HEK293T (cell line): ENCODE results near the gene CROCC.
"Not testable (repeated sequence)": the region's sequence is repeated elsewhere in the genome, so short reads cannot be mapped to it uniquely, and the experiment has no call there.

Experiments used
- CTCF ChIA-PET: fragments of 350-600 bp; formaldehyde crosslinking; extraction: SDS; loops from one replicate; lab custom pipeline; 2021; ENCODE audit warnings: antibody characterized with exemption, inconsistent platforms; lab: Yijun Ruan, JAX
- POLR2A ChIA-PET: fragments of 350-600 bp; formaldehyde crosslinking; extraction: SDS; loops from one replicate; lab custom pipeline; 2020; ENCODE audit warnings: antibody characterized with exemption, inconsistent platforms; lab: Yijun Ruan, JAX
- DNase-seq: peaks from one replicate; pipeline ENCODE4 v3.0.0; 2012; ENCODE audit warnings: mixed read lengths; ENCODE audit errors: extremely low spot score
- ARNT ChIP-seq: fragments of 450-650 bp; IDR thresholded peaks from 2 replicates; pipeline ENCODE4 v1.6.1; 2017; ENCODE audit warnings: mild to moderate bottlenecking
- BHLHE40 ChIP-seq: fragments of 450-650 bp; IDR thresholded peaks from 2 replicates; pipeline ENCODE4 v1.6.1; 2016; ENCODE audit warnings: mild to moderate bottlenecking, moderate library complexity, borderline replicate concordance
- CTBP1 ChIP-seq: fragments of 450-650 bp; IDR thresholded peaks from 2 replicates; pipeline ENCODE4 v1.6.1; 2016; ENCODE audit warnings: borderline replicate concordance
- ELF4 ChIP-seq: fragments of 450-650 bp; IDR thresholded peaks from 2 replicates; pipeline ENCODE4 v1.6.1; 2017; ENCODE audit warnings: antibody characterized with exemption
- FOXA1 ChIP-seq: fragments of 450-650 bp; IDR thresholded peaks from 2 replicates; pipeline ENCODE4 v1.6.1; 2016; ENCODE audit warnings: mild to moderate bottlenecking
- FOXK2 ChIP-seq: fragments of 450-650 bp; IDR thresholded peaks from 2 replicates; pipeline ENCODE4 v1.6.1; 2016; ENCODE audit warnings: mild to moderate bottlenecking
- FOXM1 ChIP-seq: fragments of 450-650 bp; IDR thresholded peaks from 2 replicates; pipeline ENCODE4 v1.6.1; 2017; ENCODE audit warnings: mild to moderate bottlenecking, borderline replicate concordance
- HDGF ChIP-seq: fragments of 450-650 bp; IDR thresholded peaks from 2 replicates; pipeline ENCODE4 v1.6.1; 2017; ENCODE audit warnings: antibody characterized with exemption, borderline replicate concordance
- L3MBTL2 ChIP-seq: fragments of 450-650 bp; conservative IDR thresholded peaks from 2 replicates; pipeline ENCODE4 v1.6.1; 2016; ENCODE audit warnings: mild to moderate bottlenecking
- LEF1 ChIP-seq: fragments of 450-650 bp; IDR thresholded peaks from 2 replicates; pipeline ENCODE4 v1.6.1; 2017; ENCODE audit warnings: mild to moderate bottlenecking, borderline replicate concordance
- NFRKB ChIP-seq: fragments of 450-650 bp; IDR thresholded peaks from 2 replicates; pipeline ENCODE4 v1.6.1; 2016; ENCODE audit warnings: mild to moderate bottlenecking, moderate library complexity
- SP1 ChIP-seq: fragments of 450-650 bp; IDR thresholded peaks from 2 replicates; pipeline ENCODE4 v1.6.1; 2017
- SUZ12 ChIP-seq: fragments of 450-650 bp; IDR thresholded peaks from 2 replicates; pipeline ENCODE4 v1.6.1; 2016; ENCODE audit warnings: mild to moderate bottlenecking
- TARDBP ChIP-seq: fragments of 450-650 bp; IDR thresholded peaks from 2 replicates; pipeline ENCODE4 v1.6.1; 2016
- ZNF384 ChIP-seq: fragments of 450-650 bp; IDR thresholded peaks from 2 replicates; pipeline ENCODE4 v1.6.1; 2016
- TF ChIP-seq, protein P1 (sequence below): fragments of 450-650 bp; IDR thresholded peaks from 2 replicates; pipeline ENCODE4 v1.6.1; 2016

CROCC gene

DNA sequence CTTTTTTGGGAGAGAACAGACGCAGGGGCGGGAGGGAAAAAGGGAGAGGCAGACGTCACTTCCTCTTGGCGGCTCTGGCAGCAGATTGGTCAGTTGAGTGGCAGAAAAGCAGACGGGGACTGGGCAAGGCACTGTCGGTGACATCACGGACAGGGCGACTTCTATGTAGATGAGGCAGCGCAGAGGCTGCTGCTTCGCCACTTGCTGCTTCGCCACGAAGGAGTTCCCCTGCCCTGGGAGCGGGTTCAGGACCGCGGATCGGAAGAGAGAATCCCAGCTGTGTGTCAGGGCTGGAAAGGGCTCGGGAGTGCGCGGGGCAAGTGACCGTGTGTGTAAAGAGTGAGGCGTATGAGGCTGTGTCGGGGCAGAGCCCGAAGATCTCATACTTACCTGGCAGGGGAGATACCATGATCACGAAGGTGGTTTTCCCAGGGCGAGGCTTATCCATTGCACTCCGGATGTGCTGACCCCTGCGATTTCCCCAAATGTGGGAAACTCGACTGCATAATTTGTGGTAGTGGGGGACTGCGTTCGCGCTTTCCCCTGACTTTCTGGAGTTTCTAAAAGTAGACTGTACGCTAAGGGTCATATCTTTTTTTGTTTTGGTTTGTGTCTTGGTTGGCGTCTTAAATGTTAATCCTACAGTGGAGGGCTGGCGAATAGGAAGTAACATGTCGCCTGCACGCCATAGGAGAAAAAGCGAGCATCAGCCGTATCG, 26.0 kb upstream of the CROCC start, which contains the start of gene RNU1-2:
RNU1-2 (plus strand) TSS at position 383 of the 718 bp plus-strand sequence.
- POLR2A ChIA-PET, result interaction anchor here (0.7 to 0.9 kb wide), 2 partner anchors 9 to 181 kb away, joined by 3 to 6 read pairs; no protein-coding TSS in a partner anchor
- DNase-seq, CTCF ChIA-PET: not testable (repeated sequence)
- TF ChIP-seq ELF4, result peak; percentile 32; the same call in 1 of the 2 replicates

DNA sequence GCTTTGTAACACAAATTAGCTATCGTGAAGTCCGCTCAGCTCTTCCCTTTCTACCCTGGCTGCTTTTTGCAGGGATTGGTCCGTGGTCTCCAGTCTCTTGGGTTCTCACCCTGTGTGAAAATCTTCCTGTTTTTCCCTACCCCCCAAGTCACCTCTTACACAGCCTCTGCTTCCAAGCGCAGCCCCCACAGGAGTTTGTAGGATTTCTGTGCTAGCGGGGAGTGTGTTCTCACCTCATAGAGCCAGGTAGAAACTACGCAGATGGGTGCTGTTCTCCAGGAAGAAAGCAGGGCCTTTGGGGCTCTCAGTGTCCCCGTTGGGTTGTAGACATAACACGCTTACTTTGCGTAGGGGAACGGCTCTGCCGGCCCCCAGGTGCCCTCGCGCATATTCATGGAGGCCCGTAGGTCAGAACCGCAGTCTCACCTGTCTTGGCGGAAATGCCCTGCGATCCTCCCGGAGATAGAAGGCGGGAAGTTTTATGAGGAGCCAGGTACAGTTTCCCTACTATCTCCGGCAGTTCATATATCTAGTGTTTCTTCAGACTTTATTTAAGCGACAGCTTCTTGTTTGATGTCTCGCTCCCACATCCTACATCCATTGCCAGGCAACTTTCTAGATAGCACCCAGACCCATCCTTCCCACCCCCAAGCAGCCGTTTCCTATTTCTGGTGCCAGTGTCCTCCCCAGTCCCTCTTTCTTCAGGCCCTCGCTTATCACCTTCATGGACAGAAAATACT, 25.2 kb upstream of the CROCC start:
- CTCF ChIA-PET, result not testable (repeated sequence)

DNA sequence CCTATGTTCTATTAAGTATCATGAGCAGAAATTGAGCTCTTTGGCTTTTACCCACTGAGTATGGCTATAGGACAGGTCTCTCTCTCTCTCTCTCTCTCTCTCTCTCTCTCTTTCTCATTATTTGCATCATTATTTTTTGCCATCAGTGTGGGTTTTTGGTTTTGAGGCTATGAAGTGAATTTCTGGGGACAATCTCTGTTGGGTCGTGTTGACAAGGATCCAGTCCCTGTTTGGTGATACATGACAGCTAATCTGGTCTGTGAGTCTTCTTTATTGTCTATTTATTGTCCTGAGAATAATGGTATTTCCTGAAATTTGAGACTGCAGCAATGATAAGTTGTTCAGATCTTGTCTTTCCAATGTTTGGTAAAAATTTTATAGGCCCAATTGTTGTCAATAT, 24.1 kb upstream of the CROCC start:
- DNase-seq, result not testable (repeated sequence)

More for the DNA sequence above, 25.2 kb upstream of the CROCC start:
- DNase-seq, result not testable (repeated sequence)
- POLR2A ChIA-PET, result interaction anchor here (0.7 to 0.9 kb wide), 2 partner anchors 9 to 181 kb away, joined by 3 to 6 read pairs; no protein-coding TSS in a partner anchor

DNA sequence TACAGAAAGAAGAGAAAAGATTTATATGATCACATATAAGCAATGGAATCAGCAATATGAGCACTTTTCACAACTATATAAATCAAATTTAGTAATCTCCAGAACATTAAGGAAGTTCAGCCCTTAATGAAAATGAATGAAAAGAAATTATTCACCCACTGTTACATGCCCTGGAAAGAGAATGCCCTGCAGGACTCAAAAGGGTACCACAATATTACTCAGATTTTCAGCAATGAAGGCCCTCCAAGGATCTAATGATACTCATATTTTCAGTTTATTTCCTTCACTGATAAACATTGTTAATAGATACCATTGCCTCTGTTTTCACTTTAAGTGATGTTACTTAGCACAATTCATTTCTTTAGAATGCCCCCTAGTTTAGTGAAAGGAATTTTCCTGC, 23.4 kb upstream of the CROCC start:
- DNase-seq, POLR2A ChIA-PET, CTCF ChIA-PET: not testable (repeated sequence)

More for the DNA sequence above, 24.1 kb upstream of the CROCC start:
- POLR2A ChIA-PET, CTCF ChIA-PET: not testable (repeated sequence)

DNA sequence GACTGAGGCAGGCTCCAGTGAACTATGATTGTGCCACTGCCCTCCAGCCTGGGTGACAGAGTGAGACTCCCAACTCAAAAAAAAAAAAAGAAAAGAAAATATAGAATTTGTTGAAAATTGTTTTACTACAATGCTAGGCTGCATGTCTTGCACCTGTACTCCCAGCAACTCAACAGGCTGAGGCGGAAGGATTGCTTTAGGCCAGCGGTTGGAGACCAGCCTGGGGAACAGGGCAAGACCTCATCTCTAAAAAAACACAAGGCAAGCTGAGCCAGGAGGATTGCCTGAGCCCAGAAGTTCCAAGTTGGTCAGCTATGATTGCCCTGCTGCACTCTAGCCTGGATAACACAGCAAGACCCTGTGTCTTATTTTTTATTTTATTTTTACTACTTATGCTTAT, 22.7 kb upstream of the CROCC start:
- DNase-seq, POLR2A ChIA-PET: not testable (repeated sequence)
- CTCF ChIA-PET, result interaction anchor here (0.7 kb wide), 1 partner anchor 114 kb away, joined by 3 read pairs; no protein-coding TSS in a partner anchor

DNA sequence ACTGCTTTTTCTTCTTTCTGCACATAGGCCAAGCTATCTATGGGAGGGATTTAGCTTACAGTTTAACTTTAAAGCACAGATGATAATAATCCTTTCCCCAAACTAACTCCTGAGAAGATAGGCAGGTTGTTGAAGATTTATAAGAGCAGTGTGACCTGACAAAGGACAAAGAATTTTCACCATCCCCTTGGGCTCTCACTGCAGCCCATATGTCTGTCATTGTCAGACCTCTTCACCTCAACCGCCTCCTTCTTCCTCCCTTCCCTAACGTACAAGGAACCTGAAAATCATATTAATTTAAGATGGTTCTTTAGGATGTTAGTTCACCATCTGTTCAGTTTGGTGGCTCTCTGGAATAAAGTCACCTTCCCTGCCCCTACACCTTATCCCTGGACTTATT, 21.0 kb upstream of the CROCC start:
- ChIA-PET CTCF (no interaction called here), POLR2A (no interaction called here)
- no peak for DNase-seq
- TF ChIP-seq, protein P1, sequence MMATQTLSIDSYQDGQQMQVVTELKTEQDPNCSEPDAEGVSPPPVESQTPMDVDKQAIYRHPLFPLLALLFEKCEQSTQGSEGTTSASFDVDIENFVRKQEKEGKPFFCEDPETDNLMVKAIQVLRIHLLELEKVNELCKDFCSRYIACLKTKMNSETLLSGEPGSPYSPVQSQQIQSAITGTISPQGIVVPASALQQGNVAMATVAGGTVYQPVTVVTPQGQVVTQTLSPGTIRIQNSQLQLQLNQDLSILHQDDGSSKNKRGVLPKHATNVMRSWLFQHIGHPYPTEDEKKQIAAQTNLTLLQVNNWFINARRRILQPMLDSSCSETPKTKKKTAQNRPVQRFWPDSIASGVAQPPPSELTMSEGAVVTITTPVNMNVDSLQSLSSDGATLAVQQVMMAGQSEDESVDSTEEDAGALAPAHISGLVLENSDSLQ, result peak; percentile 29; the same call in 1 of the 2 replicates
- no peak for TF ChIP-seq ZNF384

DNA sequence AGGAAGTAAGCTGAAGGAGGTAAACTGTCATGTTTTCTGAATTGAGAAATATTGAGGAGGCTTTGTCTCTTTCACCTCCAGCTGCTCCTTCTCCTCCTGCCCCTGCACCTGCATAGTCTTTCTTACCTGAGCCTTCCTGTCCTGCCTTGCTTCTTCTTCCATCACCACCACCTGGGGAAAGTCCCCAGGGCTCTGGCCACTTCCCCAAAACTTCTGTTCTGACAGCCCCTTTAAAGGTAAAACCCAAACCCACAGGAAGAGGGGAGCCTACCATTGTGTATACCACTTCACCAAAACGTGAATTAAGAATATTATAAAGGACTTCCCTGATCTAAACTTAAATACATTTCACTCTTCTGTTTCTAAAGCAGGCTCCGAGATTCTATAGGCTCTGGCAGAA, 20.4 kb upstream of the CROCC start:
- POLR2A ChIA-PET, result interaction anchor here (1.0 kb wide), 1 partner anchor 107 kb away, joined by 3 read pairs; no protein-coding TSS in a partner anchor
- CTCF ChIA-PET, DNase-seq: not testable (repeated sequence)

DNA sequence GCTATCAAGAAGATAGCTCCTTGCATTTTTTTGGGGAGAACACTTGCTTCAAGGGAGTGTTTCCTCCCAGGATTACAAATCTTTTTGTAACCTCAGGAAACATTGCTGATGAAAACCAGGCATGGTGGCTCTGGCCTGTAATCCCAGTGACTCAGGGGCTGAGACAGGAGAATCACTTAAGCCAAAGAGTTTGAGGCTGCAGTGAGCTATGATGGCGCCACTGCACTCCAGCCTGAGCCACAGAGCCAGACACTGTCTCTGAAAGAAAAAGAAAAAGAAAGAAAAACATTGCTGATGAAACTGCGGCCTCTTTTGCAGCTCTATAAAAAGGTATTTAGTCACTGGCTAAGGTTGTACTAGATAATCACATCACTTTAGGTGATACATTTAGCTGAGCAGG, 18.7 kb upstream of the CROCC start:
- no peak for DNase-seq
- TF ChIP-seq SUZ12 (no peak), FOXA1 (no peak), L3MBTL2 (no peak), ELF4 (no peak), FOXK2 (no peak), SP1 (no peak), BHLHE40 (no peak), ARNT (no peak), HDGF (no peak)
- TF ChIP-seq, protein P1, result no peak
- ChIA-PET POLR2A (interaction anchor here (0.8 to 1.9 kb wide), 5 partner anchors 11 to 294 kb away, joined by 3 to 12 read pairs (median 3); partner anchors contain the start of gene NBPF1), CTCF (interaction anchor here (0.6 to 3.0 kb wide), 3 partner anchors 22 to 291 kb away, joined by 4 to 10 read pairs (median 5); no protein-coding TSS in a partner anchor)

DNA sequence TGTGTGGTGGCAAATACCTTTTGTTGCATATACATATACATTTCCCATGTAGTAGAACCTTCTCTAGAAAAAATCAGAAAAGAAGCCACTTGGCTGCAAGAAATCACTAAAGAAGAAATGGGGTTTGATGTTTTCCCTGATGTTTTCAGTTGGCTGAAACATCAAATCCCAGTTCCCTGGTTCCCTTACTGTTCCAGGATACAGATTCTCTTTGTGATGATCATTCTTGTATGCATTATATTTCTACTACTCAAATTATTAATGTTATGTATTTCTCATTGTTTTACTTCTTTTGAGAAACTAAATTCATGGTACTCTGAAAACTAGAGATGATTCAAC, 18.3 kb upstream of the CROCC start:
- no peak for TF ChIP-seq TARDBP
- TF ChIP-seq NFRKB, result no peak
- TF ChIP-seq ZNF384, result no peak
- no peak for TF ChIP-seq BHLHE40
- no peak for TF ChIP-seq FOXM1
- no peak for TF ChIP-seq L3MBTL2
- TF ChIP-seq SP1, result no peak
- no peak for TF ChIP-seq FOXA1
- no peak for TF ChIP-seq CTBP1
- no peak for TF ChIP-seq FOXK2
- TF ChIP-seq SUZ12, result no peak
- TF ChIP-seq HDGF, result no peak
- no peak for TF ChIP-seq LEF1
- TF ChIP-seq, protein P1, result no peak
- no peak for TF ChIP-seq ELF4
- ChIA-PET CTCF (interaction anchor here (0.6 to 3.0 kb wide), 5 partner anchors 22 to 739 kb away, joined by 3 to 10 read pairs (median 4); no protein-coding TSS in a partner anchor), POLR2A (interaction anchor here (0.8 to 2.4 kb wide), 7 partner anchors 11 to 294 kb away, joined by 3 to 12 read pairs (median 4); partner anchors contain the start of gene NBPF1)
- DNase-seq, result no peak
